Measurements from ENCODE around the gene HOMEZ.
"Not testable (repeated sequence)": the region's sequence is repeated elsewhere in the genome, so short reads cannot be mapped to it uniquely, and the experiment has no call there.

HOMEZ gene

GRCh38 chr14:23284654-23285529 lies 1.0 kb downstream of the HOMEZ start:
- no peak for DNase-seq

- DNase-seq, result no peak
Observed at GRCh38 chr14:23281247-23281646, 4.7 kb downstream of the HOMEZ start.

GRCh38 chr14:23277928-23278327 lies 8.0 kb downstream of the HOMEZ start:
- not testable (repeated sequence) for DNase-seq

DNA sequence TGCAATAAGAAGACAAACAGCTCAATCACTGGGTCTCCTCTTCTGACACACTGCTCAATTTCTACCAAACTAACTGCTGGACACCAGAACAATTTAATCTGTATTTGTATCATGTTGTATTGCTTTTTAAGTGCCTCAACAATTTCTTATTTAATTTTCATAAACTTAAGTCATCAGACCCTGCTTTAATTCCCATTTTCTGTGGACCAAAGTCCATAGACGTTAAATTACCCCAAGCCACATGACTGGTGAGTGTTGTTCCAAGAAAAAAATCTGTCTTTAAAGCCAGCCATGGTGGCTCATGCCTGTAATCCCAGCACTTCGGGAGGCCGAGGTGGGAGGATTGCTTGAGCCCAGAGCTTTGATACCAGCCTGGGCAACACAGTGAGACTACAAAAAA lies 8.7 kb downstream of the HOMEZ start:
- no peak for DNase-seq

DNA sequence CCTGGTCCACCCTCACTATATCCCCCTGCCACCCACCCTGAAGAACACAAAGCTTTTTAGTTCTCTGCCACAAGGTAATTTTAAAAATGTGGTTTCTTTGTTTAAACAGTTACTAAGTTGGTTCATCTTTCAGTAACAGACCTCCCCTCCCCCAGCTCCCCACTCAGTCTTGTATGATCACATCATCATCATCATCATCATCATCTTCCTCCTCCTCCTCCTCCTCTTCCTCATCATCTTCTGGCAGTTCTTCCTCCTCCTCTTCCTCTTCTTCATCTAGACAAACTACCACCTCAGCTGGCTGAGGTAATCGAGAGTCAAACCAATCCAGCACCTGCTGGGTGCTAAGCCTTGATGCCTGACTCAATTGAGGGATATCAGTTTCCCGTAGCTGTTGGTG lies 10.5 kb downstream of the HOMEZ start:
- no peak for DNase-seq

DNA sequence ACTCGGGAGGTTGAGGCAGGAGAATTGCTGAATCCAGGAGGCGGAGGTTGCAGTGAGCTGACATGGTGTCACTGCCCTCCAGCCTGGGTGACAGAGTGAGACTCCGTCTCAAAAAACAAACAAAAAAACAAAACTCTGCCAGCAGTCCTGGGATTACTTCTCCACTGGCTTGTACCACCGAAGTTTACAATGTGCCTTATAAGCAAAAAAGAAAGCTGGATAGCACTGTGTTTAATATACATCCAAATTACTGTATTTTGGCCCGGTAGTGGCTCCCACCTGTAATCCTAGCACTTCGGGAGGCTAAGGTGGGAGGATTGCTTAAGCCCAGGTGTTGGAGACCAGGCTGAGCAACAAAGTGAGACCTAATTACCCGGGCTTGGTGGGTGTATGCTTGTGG lies 16.7 kb downstream of the HOMEZ start:
- DNase-seq, result no peak

DNA sequence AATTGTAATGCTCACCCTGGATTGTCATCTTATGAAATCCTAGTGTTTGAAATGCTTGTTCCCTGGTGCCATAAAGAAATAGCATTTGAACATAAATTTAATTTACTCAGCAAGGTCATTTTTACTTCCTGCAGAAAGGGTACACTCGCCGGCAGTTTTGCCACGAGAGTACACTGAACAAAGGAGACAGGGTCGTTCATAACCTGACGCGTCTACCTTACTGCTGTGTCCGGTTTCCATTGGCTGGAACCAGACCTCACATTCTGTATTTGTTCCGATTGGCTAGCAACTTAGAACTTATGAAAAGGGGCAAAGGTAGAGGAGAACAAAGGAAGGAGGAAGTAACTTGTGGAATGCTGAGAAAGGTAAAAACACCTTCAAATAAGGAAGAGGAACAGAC lies 25.1 kb downstream of the HOMEZ start:
- DNase-seq, result not testable (repeated sequence)

- no peak for DNase-seq
Observed at GRCh38 chr14:23259426-23259825, 26.5 kb downstream of the HOMEZ start.

GRCh38 chr14:23258256-23258655 lies 27.7 kb downstream of the HOMEZ start:
- DNase-seq, result no peak

- no peak for DNase-seq
Observed at GRCh38 chr14:23252420-23253333, 33.3 kb downstream of the HOMEZ start.

GRCh38 chr14:23252006-23252405 lies 33.9 kb downstream of the HOMEZ start:
- DNase-seq, result no peak

DNA sequence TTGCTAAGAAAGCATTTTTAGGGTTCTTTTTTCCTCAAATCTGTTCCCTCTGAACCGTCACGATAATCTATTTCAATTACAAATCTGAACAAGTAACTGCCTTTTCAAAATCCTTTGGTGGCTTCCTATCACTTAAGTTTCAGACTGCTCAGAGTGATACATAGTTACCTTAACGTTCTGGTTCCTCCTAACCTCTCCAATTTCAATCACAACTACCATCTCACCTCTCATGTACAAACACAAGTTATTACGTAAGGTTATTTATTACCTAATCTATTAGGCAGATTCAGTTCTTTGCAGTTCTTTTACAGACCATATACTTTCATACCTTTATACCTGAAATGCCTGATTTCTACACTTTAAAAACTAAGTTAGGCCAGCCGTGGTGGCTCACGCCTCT lies 36.1 kb downstream of the HOMEZ start:
- DNase-seq, result no peak

- DNase-seq, result no peak
Observed at GRCh38 chr14:23248601-23249000, 37.3 kb downstream of the HOMEZ start.

- DNase-seq, result no peak
Observed at GRCh38 chr14:23245282-23245681, 40.6 kb downstream of the HOMEZ start.

DNA sequence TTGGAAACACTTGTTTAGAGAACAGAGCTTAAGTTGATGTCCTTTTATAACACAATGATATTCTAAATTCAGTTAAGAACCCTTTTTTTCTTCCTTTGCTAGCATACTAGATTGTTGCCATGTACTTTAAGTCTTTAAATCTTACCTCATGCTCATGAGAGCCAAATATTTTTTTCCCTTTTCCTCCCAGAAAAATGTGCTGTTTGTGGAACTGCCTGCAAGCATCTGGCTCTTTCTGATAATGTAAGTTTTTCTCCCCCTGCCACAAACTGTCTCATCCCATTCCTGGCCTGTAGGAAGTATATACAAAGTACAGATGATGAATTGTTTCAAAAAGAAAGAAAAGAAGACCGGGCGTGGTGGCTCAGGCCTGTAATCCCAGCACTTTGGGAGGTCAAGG lies 42.9 kb downstream of the HOMEZ start:
- no peak for DNase-seq

DNA sequence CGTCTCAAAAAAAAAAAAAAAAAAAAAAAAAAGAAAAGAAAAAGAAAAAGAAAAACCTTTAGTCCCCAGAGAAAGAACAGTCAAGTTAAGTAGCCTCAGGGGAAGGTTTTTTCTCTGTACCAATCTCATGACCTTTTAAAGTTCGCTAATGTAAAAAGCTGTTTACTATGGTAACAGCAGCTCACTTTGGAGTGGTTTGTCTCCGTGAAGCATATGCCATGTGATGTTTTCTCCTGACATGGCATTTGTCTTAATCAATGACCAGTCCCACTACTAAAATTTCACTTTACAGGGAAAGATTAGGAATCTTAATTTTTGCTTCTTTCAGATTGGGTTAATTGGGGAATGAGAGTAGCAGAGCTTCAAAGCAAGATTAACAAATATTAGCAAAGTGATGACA lies 43.9 kb downstream of the HOMEZ start:
- DNase-seq, result no peak

- not testable (repeated sequence) for DNase-seq
Observed at GRCh38 chr14:23241061-23241715, 44.7 kb downstream of the HOMEZ start.

DNA sequence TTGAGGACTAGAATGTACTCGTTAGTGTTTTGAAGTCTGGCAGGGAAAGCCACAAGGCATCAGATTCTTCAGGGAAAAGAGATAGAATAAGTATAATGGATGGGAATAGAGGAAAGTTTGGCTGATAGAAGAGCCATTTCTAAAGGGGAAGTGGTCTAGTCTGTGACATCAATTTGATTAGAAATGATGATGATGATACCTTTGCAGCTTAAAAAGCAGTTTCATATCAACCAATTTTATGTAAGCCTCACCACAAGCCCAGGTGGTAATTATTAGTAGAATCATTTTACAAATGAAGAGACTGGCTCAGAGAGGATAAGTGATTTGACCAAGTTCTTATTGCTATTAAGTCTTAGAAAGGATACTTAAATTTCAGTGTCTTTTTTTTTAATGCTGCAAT lies 45.3 kb downstream of the HOMEZ start:
- DNase-seq, result no peak

GRCh38 chr14:23237772-23238594 lies 47.9 kb downstream of the HOMEZ start, which contains the start of gene RNF212B:
Gene RNF212B, plus strand, starts transcription at chr14:23237936. Its CDS starts 2,410 bp downstream, at chr14:23240346.
- DNase-seq, result peak in 55 of 58 donors; percentile 2 to 84 (median 46)

DNA sequence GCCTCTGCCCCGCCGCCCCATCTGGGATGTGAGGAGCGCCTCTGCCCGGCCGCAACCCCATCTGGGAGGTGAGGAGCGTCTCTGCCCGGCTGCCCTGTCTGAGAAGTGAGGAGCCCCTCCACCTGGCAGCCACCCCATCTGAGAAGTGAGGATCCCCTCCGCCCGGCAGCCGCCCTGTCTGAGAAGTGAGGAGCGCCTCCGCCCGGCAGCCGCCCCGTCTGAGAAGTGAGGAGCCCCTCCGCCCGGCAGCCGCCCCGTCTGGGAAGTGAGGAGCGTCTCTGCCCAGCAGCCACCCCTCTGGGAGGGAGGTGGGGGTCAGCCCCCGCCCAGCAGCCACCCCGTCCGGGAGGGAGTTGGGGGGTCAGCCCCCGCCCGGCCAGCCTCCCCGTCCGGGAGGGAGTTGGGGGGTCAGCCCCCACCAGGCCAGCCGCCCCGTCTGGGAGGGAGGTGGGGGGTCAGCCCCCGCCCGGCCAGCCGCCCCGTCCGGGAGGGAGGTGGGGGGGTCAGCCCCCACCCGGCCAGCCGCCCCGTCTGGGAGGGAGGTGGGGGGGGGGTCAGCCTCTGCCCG lies 53.6 kb downstream of the HOMEZ start:
- not testable (repeated sequence) for DNase-seq
